ENCODE results near the gene BAIAP2. TPM values are rescaled to one million over a fixed set of nuclear protein-coding genes. Genes with fewer than 3 reads are reported as not detected.

Gene BAIAP2
- total and polyA plus RNA-seq, 4 experiments from 2014 or later: 2.1 to 7.2 (median 5.5) TPM

DNA sequence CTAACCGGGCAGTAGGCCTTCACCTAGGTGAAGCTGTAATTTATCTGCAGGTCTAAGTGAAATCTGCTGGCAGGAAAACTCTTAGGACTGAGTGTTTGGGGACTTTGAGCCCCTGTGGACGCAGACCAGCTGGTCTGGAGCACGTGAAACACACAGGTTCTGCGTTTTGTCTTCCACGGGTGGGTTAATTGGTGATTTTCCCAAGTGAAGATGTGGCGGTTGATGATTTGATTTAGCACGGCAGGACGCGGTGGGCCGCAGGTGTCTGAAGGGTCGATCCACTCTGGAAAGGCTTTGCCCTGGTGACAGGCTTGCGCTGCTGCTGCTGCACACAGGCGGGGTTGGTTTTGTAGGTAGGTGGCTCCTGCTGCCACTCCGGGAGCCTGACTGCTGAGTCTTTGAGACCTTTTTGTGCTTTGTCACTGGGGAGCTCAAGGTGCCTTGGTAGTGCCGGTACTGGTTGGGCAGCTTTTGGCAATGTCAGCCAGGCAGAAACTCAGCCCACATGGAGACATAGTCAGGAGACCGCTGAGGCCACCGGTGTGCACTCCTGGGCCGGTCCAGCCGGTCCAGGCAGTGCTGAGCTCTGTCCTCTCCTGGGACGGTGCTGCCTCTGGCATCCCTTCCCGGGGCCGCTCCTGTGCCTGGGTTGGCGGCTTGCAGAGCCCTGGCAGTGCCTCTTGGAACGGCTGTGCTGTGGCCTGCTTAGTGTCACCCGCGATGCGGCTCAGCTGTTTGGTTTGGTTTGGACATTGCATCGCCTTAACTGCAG lies 2.3 kb downstream of the BAIAP2 start:
- no peaks in the 10 kb centered on the region for H3K9me3 Mint-ChIP-seq
- no peak overlapping the region for H3K27ac ChIP-seq (ENCODE audit: low read depth, low read length)
- peak overlapping the region in 4 of 8 donors; percentile 41 to 81 (median 48) for H3K4me3 Mint-ChIP-seq
- CTCF ChIA-PET (ENCODE audit: partially characterized antibody): interaction anchor here (1.4 to 1.5 kb wide), 2 partner anchors 14 kb away, joined by 5 to 8 read pairs; no protein-coding TSS in a partner anchor
- H3K36me3 Mint-ChIP-seq: peaks cover 0 to 1% of the 10 kb centered on the region in 2 donors
- no peaks in the 10 kb centered on the region for H3K36me3 ChIP-seq (ENCODE audit: insufficient read depth, low read length)
- POLR2A ChIA-PET (ENCODE audit: partially characterized antibody): interaction anchor here (1.3 to 5.3 kb wide), 2 partner anchors 19 to 583 kb away, joined by 3 to 29 read pairs; no protein-coding TSS in a partner anchor
- peak overlapping the region in 3 of 7 donors; percentile 1 to 74 (median 23) for H3K27ac Mint-ChIP-seq
- no peaks in the 10 kb centered on the region for H3K27me3 ChIP-seq (ENCODE audit: insufficient read depth, low read length)
- intact Hi-C loops (cut with micrococcal nuclease): no loop called here
- peaks cover 0 to 10% of the 10 kb centered on the region in 2 donors for H3K27me3 Mint-ChIP-seq
- H3K4me1 ChIP-seq (ENCODE audit: insufficient read depth, low read length): peaks cover 20% of the 10 kb centered on the region
- no peak overlapping the region for H3K4me3 ChIP-seq (ENCODE audit: low read length in 2 of 2)
- H3K9me3 ChIP-seq (ENCODE audit: control insufficient read depth in 1 of 2, low read length in 2 of 2): no peaks in the 10 kb centered on the region
- no peak for DNase-seq
- H3K4me1 Mint-ChIP-seq: peaks cover 8 to 30% (median 14%) of the 10 kb centered on the region in 4 donors

DNA sequence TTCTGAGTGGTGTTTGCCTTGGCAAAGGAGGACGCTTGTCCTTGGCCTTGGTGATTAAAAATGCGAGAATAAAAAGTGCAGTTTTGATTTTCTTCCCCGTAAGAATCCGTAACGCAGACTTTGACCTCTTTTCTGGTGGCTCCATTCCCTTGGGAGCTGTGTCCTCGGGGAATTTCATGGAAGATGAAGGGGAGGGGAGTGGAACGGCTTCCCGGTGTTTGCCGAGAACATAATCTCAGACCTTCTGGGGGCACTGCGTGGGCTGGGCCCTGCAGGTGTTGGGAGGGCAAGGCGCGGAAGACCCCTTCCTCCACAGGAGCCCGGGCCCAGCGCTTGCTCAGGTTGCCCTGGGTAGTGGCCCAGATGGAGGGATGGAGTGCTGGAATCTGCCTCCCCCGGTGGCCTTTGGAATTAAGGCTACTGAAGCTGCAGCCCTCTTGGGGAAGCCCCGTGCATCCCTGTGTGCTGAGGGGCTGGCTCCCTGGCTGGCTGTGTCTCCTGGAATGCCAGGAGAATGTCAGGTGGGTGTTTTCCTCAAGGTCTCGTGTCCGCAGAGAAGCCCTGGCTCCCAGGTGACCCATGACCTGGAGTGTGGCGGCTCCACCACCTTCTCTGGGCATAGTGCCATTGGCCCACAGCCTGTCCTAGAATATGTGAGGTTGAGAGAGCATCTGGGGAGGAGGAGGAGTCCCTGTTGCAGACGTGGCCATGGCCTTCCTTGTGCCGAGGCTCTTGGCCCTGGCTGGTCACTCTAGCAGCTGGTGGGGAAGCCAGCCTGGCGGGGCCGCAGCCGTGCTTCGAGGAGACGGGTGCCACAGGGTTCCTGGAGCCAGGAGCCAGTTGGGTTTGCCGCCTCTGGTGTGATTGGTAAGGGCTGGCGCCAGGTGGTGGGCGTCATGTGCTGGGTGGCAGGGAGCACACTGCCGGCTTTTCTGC lies 3.1 kb downstream of the BAIAP2 start:
- H3K27me3 Mint-ChIP-seq: peaks cover 0 to 10% of the 10 kb centered on the region in 2 donors
- Histone ChIP-seq H3K4me3 (ENCODE audit: low read length in 2 of 2) (no peak overlapping the region), H3K27me3 (ENCODE audit: insufficient read depth, low read length) (no peaks in the 10 kb centered on the region), H3K36me3 (ENCODE audit: insufficient read depth, low read length) (no peaks in the 10 kb centered on the region), H3K4me1 (ENCODE audit: insufficient read depth, low read length) (peaks cover 17% of the 10 kb centered on the region), H3K27ac (ENCODE audit: low read depth, low read length) (no peak overlapping the region), H3K9me3 (ENCODE audit: control insufficient read depth in 1 of 2, low read length in 2 of 2) (no peaks in the 10 kb centered on the region)
- peak overlapping the region in 1 of 7 donors; percentile 74 for H3K27ac Mint-ChIP-seq
- peaks cover 8 to 27% (median 13%) of the 10 kb centered on the region in 4 donors for H3K4me1 Mint-ChIP-seq
- CTCF ChIA-PET (ENCODE audit: partially characterized antibody): interaction anchor here (1.5 kb wide), 1 partner anchor 15 kb away, joined by 5 read pairs; no protein-coding TSS in a partner anchor
- intact Hi-C loops (cut with micrococcal nuclease): no loop called here
- peaks cover 0 to 1% of the 10 kb centered on the region in 2 donors for H3K36me3 Mint-ChIP-seq
- POLR2A ChIA-PET (ENCODE audit: partially characterized antibody): interaction anchor here (1.3 kb wide), 1 partner anchor 584 kb away, joined by 3 read pairs; no protein-coding TSS in a partner anchor
- no peak for DNase-seq
- H3K9me3 Mint-ChIP-seq: no peaks in the 10 kb centered on the region
- H3K4me3 Mint-ChIP-seq: peak overlapping the region in 3 of 8 donors; percentile 25 to 41 (median 32)

DNA sequence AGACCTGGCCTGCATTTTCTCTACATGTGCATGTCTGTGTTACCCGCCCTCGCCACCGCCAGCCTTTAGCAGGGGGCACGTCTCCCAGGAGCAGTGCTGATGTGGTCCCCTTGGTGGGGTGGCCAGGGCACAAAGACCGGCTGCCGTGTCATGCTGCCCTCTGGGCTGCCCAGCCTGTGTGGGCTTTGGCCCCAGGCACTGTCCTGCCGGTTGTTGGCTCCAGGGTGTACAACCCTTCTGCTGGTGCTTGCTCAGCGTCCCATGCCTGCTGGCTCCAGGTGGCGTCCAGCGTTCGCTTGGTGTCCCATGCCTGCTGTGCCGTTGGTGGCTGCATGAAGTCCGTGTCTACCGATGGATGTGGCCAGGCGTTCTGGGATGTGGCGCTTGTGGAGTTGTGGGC lies 4.1 kb downstream of the BAIAP2 start:
- peaks cover 3 to 17% (median 6%) of the 10 kb centered on the region in 4 donors for H3K4me1 Mint-ChIP-seq
- H3K4me3 ChIP-seq (ENCODE audit: low read length in 2 of 2): no peak overlapping the region
- no peak overlapping the region for H3K27ac ChIP-seq (ENCODE audit: low read depth, low read length)
- H3K36me3 Mint-ChIP-seq: peaks cover 0 to 1% of the 10 kb centered on the region in 2 donors
- ChIA-PET POLR2A (ENCODE audit: partially characterized antibody) (interaction anchor here (1.0 kb wide), 1 partner anchor 10 kb away, joined by 3 read pairs; no protein-coding TSS in a partner anchor), CTCF (ENCODE audit: partially characterized antibody) (interaction anchor here (1.9 kb wide), 1 partner anchor 16 kb away, joined by 5 read pairs; no protein-coding TSS in a partner anchor)
- peak in 1 of 5 donors; percentile 19 for DNase-seq
- H3K27ac Mint-ChIP-seq: no peak overlapping the region
- H3K27me3 Mint-ChIP-seq: peaks cover 0 to 6% of the 10 kb centered on the region in 2 donors
- H3K27me3 ChIP-seq (ENCODE audit: insufficient read depth, low read length): no peaks in the 10 kb centered on the region
- H3K36me3 ChIP-seq (ENCODE audit: insufficient read depth, low read length): no peaks in the 10 kb centered on the region
- H3K4me3 Mint-ChIP-seq: no peak overlapping the region
- peaks cover 10% of the 10 kb centered on the region for H3K4me1 ChIP-seq (ENCODE audit: insufficient read depth, low read length)
- no peaks in the 10 kb centered on the region for H3K9me3 Mint-ChIP-seq
- intact Hi-C loops (cut with micrococcal nuclease): no loop called here
- H3K9me3 ChIP-seq (ENCODE audit: control insufficient read depth in 1 of 2, low read length in 2 of 2): no peaks in the 10 kb centered on the region

DNA sequence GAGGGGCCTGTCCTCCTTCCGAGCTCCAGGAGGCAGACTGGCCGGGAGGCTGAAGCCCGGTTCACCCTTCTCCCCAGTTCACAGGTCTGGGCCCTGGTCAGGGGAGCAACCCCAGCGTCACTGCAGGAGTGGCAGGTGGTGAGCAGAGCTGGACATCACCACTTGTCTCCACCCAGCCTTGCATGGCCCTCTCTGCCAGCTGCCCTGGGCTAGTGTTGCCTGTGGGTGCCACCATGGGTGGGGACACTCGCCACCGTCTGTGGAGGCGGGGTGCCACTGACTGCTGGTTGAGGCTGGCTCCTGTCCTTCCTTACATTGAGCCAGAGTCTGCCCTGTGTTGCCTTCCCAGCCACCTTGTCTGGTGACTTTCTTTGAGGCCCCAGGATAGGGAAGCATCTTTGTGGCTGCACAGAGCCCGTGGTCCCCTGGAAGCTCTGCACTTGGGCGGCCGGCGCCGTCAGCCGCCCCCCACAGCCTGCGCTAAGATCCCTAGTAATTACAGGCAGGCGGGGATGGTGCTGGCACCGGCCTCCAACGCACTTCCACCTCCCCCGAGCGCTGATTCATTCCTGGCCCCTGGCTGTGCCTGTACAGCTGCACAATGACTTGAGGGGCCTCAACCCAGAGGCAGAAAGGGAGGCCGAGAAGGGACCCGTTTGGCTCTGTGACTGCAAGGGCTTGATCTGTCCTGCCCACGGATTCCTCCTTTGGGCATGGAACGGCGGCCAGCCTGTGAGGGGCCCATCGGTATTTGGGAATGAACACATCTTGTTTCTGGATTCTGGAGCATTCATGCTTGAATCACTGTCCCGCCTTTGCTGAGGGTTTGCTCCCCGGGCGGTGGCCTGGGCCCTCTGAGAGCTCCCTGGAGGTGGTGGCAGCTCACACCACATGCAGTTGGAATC lies 5.2 kb downstream of the BAIAP2 start:
- Histone ChIP-seq H3K9me3 (ENCODE audit: control insufficient read depth in 1 of 2, low read length in 2 of 2) (no peaks in the 10 kb centered on the region), H3K4me3 (ENCODE audit: low read length in 2 of 2) (no peak overlapping the region), H3K4me1 (ENCODE audit: insufficient read depth, low read length) (peaks cover 7% of the 10 kb centered on the region), H3K36me3 (ENCODE audit: insufficient read depth, low read length) (no peaks in the 10 kb centered on the region), H3K27ac (ENCODE audit: low read depth, low read length) (no peak overlapping the region), H3K27me3 (ENCODE audit: insufficient read depth, low read length) (no peaks in the 10 kb centered on the region)
- ChIA-PET POLR2A (ENCODE audit: partially characterized antibody) (interaction anchor here (1.0 kb wide), 1 partner anchor 9 kb away, joined by 3 read pairs; no protein-coding TSS in a partner anchor), CTCF (ENCODE audit: partially characterized antibody) (interaction anchor here (1.9 kb wide), 1 partner anchor 17 kb away, joined by 5 read pairs; no protein-coding TSS in a partner anchor)
- intact Hi-C loops (cut with micrococcal nuclease): no loop called here
- H3K4me1 Mint-ChIP-seq: peaks cover 2 to 14% (median 4%) of the 10 kb centered on the region in 4 donors
- H3K36me3 Mint-ChIP-seq: no peaks in the 10 kb centered on the region
- H3K27ac Mint-ChIP-seq: no peak overlapping the region
- H3K9me3 Mint-ChIP-seq: no peaks in the 10 kb centered on the region
- H3K4me3 Mint-ChIP-seq: no peak overlapping the region
- peaks cover 0 to 5% of the 10 kb centered on the region in 2 donors for H3K27me3 Mint-ChIP-seq
- peak in 1 of 5 donors; percentile 23 for DNase-seq

DNA sequence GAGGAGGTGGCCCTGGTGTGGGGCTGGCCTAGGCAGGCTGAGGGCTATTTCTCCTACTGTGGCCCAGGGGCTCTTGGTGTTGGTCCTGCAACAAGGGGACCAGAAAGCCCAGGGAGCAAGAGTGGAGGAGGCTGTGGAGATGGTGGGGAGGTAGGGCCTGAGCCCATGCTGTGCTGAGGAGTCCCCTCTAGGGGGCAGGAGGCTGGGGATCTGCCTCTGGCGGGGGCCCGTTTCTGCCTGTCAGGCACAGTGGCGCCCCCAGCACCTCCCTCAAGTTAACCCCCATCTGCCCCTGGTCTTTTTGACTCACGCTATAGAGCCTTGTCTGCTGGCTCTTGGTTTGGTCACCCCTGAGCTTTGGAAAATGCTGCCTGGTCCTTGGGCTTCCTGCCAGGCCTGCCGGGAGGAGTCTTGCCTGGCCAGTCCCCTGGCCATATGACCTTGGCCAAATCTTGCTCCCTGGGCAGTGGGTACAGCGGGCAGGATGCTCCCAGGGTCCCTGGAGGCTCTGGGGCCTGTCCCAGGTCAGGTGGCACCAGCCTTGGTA lies 5.9 kb downstream of the BAIAP2 start:
- peak in 1 of 5 donors; percentile 41 for DNase-seq
- no peaks in the 10 kb centered on the region for H3K36me3 Mint-ChIP-seq
- H3K27me3 Mint-ChIP-seq: peaks cover 0 to 4% of the 10 kb centered on the region in 2 donors
- Histone ChIP-seq H3K4me1 (ENCODE audit: insufficient read depth, low read length) (peaks cover 4% of the 10 kb centered on the region), H3K36me3 (ENCODE audit: insufficient read depth, low read length) (no peaks in the 10 kb centered on the region), H3K9me3 (ENCODE audit: control insufficient read depth in 1 of 2, low read length in 2 of 2) (no peaks in the 10 kb centered on the region), H3K27ac (ENCODE audit: low read depth, low read length) (no peak overlapping the region), H3K27me3 (ENCODE audit: insufficient read depth, low read length) (no peaks in the 10 kb centered on the region), H3K4me3 (ENCODE audit: low read length in 2 of 2) (no peak overlapping the region)
- CTCF ChIA-PET (ENCODE audit: partially characterized antibody): interaction anchor here (1.9 kb wide), 1 partner anchor 18 kb away, joined by 5 read pairs; no protein-coding TSS in a partner anchor
- intact Hi-C loops (cut with micrococcal nuclease): no loop called here
- H3K4me1 Mint-ChIP-seq: peaks cover 0 to 11% (median 2%) of the 10 kb centered on the region in 4 donors
- POLR2A ChIA-PET (ENCODE audit: partially characterized antibody): no interaction called here
- H3K27ac Mint-ChIP-seq: peak overlapping the region in 1 of 7 donors; percentile 75
- H3K4me3 Mint-ChIP-seq: no peak overlapping the region
- no peaks in the 10 kb centered on the region for H3K9me3 Mint-ChIP-seq

DNA sequence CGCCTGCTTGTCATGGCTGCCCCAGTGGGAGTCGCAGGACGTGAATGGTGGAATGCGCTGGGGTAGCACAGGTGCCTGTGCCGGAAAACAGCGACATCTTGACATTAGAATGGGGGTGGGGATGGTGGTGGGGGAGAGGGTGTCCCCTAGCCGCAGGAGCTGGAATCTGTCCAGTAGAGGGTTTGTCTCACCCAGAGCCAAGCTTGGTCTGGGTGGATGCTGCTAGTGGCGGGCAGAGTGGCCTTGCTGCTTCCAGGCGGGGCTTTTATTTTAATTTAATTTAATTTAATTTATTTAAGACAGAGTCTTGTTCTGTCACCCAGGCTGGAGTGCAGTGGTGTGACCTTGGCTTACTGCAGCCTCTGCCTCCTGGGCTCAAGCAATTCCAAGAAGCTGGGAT lies 7.7 kb downstream of the BAIAP2 start:
- CTCF ChIA-PET (ENCODE audit: partially characterized antibody): no interaction called here
- intact Hi-C loops (cut with micrococcal nuclease): no loop called here
- Histone ChIP-seq H3K27me3 (ENCODE audit: insufficient read depth, low read length) (no peaks in the 10 kb centered on the region), H3K27ac (ENCODE audit: low read depth, low read length) (no peak overlapping the region), H3K4me1 (ENCODE audit: insufficient read depth, low read length) (no peaks in the 10 kb centered on the region), H3K36me3 (ENCODE audit: insufficient read depth, low read length) (no peaks in the 10 kb centered on the region), H3K9me3 (ENCODE audit: control insufficient read depth in 1 of 2, low read length in 2 of 2) (no peaks in the 10 kb centered on the region), H3K4me3 (ENCODE audit: low read length in 2 of 2) (no peak overlapping the region)
- no peak for DNase-seq
- no peaks in the 10 kb centered on the region for H3K36me3 Mint-ChIP-seq
- peaks cover 0 to 2% of the 10 kb centered on the region in 2 donors for H3K27me3 Mint-ChIP-seq
- H3K9me3 Mint-ChIP-seq: no peaks in the 10 kb centered on the region
- POLR2A ChIA-PET (ENCODE audit: partially characterized antibody): no interaction called here
- H3K4me1 Mint-ChIP-seq: peaks cover 0 to 1% (median 0%) of the 10 kb centered on the region in 4 donors
- H3K27ac Mint-ChIP-seq: no peak overlapping the region
- no peak overlapping the region for H3K4me3 Mint-ChIP-seq

Data from CD4-positive, alpha-beta memory T cell (primary cell).